NCI-H748 treated with DMSO at 0.1 percent for 48 hours (cell line): ENCODE results near the gene SPEN.
"Not testable (repeated sequence)": the region's sequence is repeated elsewhere in the genome, so short reads cannot be mapped to it uniquely, and the experiment has no call there.

ENCODE experiments used
- DNase-seq: peaks from one replicate; lab custom pipeline; 2025; lab: John Stamatoyannopoulos, UW

The SPEN gene

DNA sequence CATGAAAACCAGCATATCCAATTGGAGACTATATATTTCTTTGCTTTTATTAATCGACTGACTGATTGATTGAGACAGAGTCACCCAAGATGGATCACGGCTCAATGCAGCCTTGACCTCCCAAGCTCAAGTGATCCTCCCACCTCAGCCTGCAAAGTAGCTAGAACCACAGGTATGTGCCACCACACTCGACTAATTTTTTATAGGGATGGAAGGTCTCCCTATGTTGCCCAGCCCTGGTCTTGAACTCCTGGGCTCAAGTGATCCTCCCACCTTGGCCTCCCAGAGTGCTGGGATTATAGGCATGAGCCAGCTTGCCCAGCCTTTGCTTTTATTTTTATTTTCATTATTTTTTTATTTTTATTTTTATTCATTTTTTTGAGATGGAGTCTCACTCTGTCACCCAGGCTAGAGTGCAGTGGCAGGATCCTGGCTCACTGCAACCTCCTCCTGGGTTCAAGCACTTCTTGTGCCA, 5.4 kb downstream of the SPEN start:
- no peak for DNase-seq

DNA sequence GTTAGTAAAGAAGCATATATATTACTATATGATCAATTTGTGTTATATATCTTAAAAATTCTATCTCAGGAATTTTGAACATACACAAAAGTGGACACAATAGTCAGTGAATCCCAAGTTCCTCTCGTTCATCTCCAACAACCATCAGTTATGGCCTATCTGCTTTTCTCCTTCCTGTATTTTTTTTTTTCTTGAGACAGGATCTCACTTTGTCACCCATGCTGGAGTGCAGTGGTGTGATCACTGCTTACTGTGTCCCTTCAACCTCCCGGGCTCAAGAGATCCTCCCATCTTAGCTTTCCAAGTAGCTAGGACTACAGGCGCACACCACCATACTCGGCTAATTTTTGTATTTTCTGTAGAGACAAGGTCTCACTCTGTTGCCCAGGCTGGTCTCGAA, 9.4 kb downstream of the SPEN start:
- no peak for DNase-seq

DNA sequence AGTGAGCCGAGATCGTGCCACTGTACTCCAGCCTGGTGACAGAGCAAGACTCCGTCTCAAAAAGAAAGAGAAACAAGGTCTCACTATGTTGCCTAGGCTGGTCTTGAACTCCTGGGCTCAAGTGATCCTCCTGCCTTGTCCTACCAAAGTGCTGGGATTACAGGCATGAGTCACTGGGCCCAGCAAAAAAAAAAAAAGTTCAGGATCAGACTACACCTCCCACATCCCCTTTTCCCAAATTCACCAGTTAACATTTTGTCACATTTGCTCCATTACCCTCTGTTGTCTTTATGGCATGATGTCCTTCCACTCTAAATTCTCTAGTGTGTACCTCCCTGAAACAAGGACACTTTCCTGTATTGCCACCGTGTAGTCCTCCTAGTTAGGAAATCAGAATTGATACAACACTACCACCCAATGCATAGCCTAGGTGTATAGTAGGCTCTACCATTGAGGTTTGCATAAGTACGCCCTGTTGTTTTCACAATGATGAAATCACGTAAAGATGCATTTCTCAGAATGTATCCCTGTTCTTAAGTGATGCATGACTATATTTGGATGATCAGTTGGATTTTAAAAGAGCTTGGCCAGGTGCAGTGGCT, 10.7 kb downstream of the SPEN start:
- no peak for DNase-seq

DNA sequence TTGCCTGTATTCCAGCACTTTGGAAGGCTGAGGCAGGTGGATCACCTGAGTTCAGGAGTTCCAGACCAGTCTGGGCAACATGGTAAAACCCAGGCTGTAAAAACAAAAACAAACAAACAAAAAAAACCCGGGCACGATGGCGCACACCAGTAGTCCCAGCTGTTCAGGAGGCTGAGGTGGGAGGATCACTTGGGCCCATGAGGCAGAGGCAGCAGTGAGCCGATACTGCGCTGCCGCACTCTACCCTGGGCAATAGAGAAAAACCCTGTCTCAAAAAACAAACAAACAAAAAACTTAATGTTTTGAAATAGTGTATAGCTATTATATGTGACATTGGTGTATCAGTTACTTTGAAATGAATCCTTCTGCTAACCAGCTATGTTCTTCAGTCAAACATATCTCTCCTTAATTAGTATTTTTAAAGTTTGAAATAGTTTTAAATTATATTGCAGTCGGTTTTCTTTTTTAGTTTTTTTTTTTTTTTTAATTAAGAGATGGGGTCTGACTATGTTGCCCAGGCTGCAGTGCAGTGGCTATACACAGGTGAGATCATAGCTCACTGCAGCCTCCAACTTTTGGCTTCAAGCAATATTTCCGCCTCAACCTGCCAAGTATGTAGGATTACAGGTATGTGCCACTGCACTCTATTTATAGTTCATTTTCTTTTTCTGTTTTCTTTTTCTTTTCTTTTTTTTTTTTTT, 11.3 kb downstream of the SPEN start:
- no peak for DNase-seq

DNA sequence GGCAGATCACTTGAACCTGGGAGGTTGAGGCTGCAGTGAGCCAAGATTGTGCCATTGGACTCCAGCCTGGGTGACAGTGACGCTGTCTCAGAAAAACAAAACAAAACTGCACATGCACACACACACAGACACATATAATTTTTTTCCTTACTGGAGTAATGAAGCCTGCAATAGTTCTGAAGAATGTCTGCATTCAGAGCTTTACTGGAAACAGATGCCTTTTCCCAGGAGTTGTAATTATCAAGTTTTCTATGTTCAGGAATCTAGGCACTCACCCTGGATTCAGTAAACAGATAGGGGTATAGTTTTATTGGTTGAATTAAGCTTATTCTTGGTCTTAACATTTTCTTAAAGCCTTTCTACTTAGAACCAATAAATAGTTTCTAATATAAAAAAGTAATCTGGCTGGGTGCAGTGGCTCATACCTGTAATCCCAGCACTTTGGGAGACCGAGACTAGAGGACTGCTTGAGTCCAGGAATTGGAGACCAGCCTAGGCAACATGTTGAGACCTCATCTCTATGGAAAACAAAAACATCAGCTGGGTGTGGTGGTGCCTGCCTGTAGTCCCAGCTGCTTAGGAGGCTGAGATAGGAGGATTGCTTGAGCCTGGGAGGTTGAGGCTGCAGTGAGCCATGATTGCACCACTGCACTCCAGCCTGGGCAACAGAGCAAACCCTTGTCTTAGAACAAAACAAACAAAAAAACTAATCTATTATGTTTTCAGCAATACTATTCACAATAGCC, 15.8 kb downstream of the SPEN start:
- no peak for DNase-seq

DNA sequence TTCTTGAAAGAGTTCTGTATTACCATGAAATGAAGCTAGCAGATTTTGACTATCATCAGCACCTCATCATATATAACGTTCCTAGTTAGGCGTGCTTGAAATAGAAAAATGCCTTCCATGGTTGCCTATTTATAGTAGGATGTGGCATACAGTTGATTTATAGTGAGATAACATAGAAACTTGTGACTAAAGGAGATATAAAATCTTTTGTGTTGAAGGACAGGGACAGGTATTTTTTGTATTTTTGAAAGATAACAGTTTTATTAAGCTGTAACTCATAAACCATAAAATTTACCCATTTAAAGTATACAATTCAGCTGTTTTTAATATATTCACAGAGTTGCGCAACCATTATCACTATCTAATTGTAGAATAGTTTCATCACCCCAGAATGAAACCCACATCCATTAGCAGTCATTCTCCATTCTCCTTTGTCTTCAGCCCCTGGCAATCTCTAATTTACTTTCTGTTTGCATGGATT, 19.3 kb downstream of the SPEN start:
- DNase-seq = no peak

DNA sequence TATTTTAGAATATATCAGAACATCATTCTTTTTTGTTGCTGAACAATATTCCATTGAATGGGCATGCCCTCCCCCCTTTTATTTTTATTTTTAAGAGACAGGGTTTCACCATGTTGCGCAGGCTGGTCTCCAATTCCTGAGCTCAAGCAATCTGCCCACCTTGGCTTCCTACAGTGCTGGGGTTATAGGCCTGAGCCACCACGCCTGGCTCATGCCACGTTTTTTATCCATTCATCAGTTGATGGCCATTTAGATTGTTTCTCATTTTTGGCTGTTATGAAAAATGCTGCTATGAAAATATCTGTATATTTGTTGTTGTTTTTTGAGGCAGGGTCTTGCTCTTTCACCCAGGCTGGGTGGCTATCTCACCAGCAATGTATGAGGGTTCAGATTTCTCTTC, 19.8 kb downstream of the SPEN start:
- DNase-seq = no peak

DNA sequence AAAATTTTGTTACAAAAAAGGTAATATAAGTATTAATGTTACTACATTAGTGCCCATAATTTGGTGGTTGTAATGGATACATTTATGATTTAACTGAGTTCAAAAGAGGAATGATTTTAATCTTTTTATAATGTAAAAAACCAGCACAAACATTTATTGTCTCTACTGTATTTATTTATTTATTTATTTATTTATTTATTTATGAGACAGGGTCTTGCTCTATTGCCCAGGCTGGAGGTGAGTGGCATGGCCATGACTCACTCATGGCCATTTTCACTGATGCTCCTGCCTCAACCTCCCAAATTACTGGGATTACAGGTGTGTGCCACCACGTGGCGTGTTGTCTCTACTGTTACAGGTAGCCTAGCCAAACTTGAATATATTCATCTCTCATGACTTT, 21.9 kb downstream of the SPEN start:
- DNase-seq = no peak

DNA sequence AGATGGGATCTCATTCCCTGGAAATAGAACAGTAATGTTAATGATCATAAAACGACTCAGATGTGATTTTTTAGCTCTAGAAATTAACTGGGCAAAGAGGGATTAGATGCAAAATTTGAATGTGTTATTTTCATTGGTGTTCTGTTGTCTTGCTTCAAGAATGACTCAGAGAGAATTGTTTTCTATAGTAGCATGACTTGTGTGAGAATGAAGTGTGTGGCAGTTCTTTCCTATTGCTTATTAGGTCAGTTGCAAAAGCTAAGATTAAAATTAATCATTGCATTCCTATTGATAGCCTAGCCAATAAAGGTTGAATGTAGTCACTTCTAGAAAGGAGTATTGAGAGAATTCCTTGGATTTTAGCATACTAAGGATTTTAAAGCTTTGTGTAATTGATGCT, 22.9 kb downstream of the SPEN start:
- no peak for DNase-seq

DNA sequence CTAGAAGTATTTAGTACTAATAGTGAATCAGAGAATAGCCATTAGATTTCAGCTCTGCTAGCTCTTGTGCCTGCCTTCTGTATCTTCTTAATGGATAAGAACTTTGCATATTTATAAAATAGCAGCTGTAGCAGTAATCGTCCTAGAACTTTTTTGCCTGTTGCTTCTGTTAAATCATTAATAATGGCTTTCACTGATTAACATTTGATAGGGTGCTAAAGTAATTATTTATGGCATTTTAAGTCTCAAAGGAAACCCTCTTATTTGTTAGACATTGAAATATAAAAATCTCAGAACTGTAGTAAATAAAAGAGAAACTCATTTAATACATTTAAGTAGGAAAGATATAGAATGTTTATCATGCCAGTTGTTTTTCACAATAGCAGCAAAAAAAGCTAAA, 27.0 kb downstream of the SPEN start:
- no peak for DNase-seq

DNA sequence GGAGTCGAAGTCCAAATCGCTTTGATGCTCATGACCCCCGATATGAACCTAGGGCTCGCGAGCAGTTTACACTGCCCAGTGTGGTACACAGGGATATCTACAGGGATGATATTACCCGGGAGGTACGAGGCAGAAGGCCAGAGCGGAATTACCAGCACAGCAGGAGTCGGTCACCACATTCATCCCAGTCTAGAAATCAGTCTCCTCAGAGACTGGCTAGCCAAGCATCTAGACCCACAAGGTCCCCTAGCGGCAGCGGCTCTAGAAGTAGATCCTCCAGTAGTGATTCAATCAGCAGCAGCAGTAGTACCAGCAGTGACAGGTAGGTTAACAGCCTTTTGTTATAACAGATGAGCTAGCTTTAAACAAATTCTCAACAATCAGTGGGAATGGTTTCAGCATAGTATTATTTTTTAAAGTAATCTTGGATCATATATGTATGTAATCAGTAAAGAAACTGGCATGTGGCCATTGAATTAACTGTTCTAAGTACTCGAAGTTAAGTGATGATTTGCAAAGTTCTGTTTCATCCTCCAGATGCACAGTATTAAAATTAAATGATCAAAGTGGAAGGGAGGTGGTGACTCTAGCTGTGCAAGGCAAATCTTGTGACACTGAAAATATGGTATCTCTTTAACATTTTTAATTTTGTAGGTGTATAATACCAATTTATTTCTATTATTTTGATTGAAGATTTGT, 29.0 kb downstream of the SPEN start:
- DNase-seq = no peak

DNA sequence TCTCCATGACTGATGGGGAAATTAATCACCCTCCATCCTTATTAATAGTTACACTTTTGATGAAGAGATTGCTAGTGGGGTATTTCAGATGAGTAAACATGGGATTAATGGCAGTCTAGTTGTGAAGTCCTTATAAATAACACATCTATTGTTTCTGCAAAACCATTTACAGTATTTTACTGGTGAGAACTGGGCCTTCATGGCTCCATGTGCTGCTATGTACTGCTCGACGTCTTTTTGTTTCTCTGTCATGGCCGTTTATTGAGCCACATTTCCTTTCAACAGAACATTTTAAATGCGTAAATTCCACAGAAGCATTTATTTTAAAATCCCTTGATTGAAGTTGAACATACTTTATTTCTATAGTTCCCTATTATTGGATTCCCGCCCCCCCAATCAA, 34.5 kb downstream of the SPEN start:
- DNase-seq = no peak

DNA sequence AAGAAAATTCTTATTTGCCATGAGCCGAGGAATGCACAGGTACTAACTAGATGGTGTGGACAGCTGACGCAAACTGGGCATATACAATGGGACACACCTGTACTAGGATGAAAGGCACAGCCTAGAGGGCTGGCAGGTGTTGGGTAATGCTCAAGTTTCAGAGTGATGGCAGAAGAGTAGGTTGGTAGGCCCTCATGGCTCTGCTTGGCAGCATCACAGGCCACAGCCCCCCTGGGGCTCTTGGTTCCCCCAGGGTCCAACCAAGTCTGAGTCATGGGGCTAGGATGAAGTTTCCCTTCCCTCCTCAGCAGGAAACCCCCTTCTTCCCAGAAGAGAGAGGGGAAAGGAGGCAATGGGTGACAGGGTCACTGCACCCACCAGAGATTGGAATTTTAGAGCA, 35.2 kb downstream of the SPEN start:
- no peak for DNase-seq

DNA sequence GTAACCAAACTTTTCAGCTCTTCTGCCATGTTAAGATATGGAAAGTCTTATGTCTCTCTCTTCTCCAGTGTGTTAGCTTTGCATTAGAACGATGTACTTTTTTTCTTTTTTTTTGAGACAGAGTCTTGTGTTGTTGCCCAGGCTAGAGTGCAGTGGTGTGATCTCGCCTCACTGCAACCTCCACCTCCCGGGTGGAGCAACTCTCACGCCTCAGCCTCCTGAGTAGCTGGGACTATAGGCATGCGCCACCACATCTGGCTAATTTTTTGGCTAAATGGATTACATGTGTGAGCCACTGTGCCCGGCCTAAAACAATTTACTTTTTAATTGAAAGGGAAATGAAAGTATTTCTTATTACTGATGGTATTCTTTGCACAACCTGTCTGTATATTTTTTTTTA, 35.8 kb downstream of the SPEN start:
- no peak for DNase-seq

DNA sequence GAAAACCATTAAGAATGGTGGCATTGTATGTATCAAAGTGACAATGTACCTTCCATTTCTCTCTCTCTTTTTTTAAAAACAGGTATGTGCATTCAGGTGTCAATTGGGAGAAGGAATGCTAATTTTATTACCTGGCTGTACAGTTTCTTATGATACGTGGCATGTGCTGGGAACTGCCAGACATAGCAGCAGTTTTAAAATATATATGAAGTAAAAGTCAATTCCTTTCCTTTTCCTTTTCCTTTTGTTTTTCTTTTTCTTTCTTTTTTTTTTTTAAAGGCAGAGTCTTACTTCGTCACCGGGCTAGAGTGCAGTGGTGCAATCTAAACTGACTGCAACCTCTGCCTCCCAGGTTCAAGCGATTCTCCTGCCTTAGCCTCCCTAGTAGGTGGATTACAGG, 37.0 kb downstream of the SPEN start:
- no peak for DNase-seq

DNA sequence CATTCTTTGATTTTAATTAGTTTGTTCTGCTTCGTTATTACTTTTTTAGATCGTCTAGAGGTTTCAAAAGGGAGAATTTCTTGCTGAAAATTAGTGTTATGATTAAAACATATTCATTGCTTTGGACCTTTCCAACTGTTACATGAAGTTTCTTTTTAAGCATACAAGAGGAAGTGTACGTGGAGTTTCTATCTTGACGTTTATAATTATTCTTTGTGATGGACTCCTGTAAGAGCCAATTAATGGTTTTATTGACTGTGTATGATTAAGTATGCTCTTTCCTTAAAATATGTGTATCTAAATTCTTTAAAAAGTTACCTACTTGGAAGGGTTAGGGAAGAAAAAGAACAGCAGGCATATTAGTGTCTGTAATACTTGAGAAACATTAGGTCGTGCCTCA, 37.8 kb downstream of the SPEN start:
- no peak for DNase-seq

DNA sequence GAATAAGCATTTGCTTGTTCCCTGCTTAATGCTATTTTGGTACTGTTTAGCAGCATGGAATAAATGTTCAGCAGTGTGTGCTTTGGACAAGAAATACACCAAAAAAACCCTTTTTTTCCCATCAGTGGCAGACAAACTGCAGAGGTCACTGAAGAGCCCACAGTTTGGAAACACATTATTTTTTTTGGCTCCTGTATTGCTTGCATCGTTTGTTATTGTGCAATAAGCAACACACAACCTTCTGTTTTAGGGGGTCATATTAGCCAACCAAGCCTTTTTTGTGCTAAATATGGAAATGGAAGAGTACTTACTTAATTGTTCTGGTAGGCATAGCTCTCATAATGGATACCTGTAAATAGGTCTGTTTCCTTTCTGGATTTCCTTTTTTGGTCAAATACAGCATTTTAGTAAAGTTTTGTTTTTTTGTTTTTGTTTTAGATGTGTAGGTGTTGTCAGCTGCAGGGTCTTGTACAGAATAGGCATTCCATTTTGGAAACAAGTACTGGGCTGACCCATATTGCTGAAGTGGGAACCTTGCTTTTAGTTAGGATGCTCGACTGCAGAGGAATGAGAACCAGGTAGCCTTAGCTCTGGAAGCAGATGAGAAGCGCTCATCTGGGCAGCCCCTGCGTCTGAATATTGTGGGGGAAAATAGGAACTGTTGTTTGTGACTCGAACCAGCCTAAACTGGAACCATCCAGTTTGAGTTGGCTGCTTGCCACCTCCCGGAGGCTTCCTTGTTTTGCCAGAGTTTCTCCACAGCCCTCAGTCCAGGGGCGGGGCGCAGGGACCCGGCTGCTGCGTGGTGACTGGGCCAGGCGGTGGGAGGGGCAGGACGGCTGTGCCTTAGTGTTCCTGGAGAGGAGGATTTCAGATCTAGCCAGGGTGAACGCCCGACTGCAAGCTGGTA, 38.4 kb downstream of the SPEN start:
- peak; percentile 84 for DNase-seq

DNA sequence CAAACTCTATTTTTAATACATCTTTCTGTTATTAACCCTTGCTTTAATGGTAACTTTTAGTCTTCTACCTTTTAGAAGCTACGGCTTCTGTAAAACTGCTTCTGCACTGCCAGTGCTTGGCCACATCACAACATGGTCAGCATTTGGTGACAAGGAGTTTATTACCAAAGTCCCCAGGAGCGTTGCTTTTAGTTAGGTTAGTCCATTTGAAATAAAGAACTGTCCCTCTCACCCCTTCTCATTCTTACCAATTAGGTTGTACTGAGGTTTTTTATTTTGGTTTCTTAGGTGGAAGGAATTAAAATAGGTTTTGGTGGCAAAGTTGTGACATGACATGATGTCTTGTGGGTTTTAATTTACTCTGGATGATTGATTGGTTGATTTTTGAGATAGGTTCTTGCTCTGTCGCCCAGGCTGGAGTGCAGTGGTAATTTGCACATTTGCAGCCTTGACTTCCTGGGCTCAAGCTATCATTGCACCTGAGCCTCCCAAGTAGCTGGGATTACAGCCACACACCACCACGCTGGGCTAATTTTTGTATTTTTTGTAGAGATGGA, 39.2 kb downstream of the SPEN start:
- no peak for DNase-seq

DNA sequence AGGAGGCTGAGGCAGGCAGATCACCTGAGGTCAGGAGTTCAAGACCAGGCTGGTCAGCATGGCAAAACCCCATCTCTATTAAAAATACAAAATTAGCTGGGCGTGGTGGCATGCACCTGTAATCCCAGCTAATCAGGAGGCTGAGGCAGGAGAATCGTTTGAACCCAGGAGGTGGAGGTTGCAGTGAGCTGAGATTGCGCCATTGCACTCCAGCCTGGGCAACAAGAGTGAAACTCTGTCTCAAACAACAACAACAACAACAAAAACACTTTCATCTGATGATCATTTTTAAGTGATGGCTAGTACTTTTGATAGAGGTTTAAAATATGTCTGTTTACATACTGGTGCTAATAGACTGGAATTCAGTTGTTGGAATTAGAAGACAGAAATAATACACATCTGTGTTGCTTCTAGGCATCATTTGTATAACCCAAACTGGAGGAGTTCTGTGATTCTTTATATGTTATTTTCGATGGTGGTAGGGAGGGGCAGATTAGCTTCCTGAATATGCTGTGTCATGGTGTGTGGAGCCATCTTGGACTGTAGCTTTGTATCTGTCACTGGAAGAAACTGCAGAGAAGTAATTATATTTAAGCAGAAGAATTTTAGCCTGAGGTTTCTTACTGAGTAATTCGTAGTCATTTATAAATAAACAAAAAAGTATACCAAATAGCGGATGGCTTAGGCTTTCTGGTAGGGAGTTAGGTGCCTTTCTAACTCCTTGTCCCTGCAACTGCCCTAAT, 45.5 kb downstream of the SPEN start:
- DNase-seq = not testable (repeated sequence)

DNA sequence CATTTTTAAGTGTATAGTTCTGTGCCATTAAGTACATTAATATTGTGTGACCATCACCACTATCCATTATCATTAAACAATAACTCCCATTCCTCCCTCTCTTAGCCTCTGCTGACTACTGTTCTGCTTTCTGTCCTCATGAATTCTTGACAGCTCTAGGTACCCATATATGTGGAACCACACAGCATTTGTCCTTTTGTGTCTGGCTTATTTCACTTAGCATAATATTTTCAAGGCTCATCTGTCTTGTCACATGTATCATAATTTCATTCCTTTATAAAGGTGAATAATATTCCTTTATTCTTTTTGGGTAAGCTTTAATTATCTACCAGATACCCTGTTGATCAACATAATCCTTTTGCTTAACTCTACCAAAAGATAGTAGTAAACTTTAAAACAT, 47.7 kb downstream of the SPEN start:
- no peak for DNase-seq
